Astrocyte (in vitro differentiated cells and primary cell): ENCODE data around the gene MUC4. TPM values are rescaled to one million over a fixed set of nuclear protein-coding genes. Genes with fewer than 3 reads are reported as not detected.
"Not testable (repeated sequence)": the region's sequence is repeated elsewhere in the genome, so short reads cannot be mapped to it uniquely, and the experiment has no call there.

Source experiments
- DNase-seq: peaks from one replicate; pipeline ENCODE4 v3.0.0-alpha.2; 2010; ENCODE audit warnings: low read depth
- FAIRE-seq: peaks from 2 replicates; lab custom pipeline; 2011; peaks lifted over from hg19 to GRCh38; lab: Jason Lieb, UNC
- H2AFZ ChIP-seq: 2 replicates; pipeline ENCODE4 v1.6.0; 2012; ENCODE audit warnings: low read depth, low read length, inconsistent platforms
- H3K27ac ChIP-seq: 2 replicates; pipeline ENCODE4 v1.5.1; 2011; ENCODE audit warnings: low read depth, low read length, inconsistent platforms
- H3K27me3 ChIP-seq: 2 replicates; pipeline ENCODE4 v1.6.0; 2011; ENCODE audit warnings: low read length, inconsistent platforms; ENCODE audit not compliant: insufficient read depth
- H3K36me3 ChIP-seq: 2 replicates; pipeline ENCODE4 v1.5.1; 2011; ENCODE audit warnings: low read length, inconsistent platforms; ENCODE audit not compliant: insufficient read depth
- H3K4me1 ChIP-seq: 2 replicates; pipeline ENCODE4 v1.5.1; 2011; ENCODE audit warnings: low read length, inconsistent platforms; ENCODE audit not compliant: insufficient read depth
- H3K4me2 ChIP-seq: 2 replicates; pipeline ENCODE4 v1.6.0; 2012; ENCODE audit warnings: low read length, inconsistent platforms
- H3K4me3 ChIP-seq: 2 replicates; pipeline ENCODE4 v1.5.1; 2011; ENCODE audit warnings: low read depth, mild to moderate bottlenecking, low read length, inconsistent platforms; ENCODE audit not compliant: insufficient read depth
- H3K79me2 ChIP-seq: 2 replicates; pipeline ENCODE4 v1.6.0; 2012; ENCODE audit warnings: mild to moderate bottlenecking, low read length, inconsistent platforms; ENCODE audit not compliant: insufficient read depth
- H3K9ac ChIP-seq: 2 replicates; pipeline ENCODE4 v1.6.0; 2012; ENCODE audit warnings: mild to moderate bottlenecking, low read length, inconsistent platforms
- H3K9me3 ChIP-seq: 2 replicates; pipeline ENCODE4 v1.5.1; 2012; ENCODE audit warnings: low read depth, mild to moderate bottlenecking, low read length, inconsistent platforms; ENCODE audit not compliant: insufficient read depth
- H4K20me1 ChIP-seq: 2 replicates; pipeline ENCODE4 v1.6.0; 2012; ENCODE audit warnings: low read length, inconsistent platforms; ENCODE audit not compliant: insufficient read depth
- H3K27ac Mint-ChIP-seq: one replicate; pipeline ENCODE4 v1.8.0; 2021; ENCODE audit warnings: mild to moderate bottlenecking, mixed read lengths; ENCODE audit not compliant: unreplicated experiment
- H3K27me3 Mint-ChIP-seq: one replicate; pipeline ENCODE4 v1.8.0; 2021; ENCODE audit warnings: low read depth, mixed read lengths; ENCODE audit not compliant: unreplicated experiment
- H3K36me3 Mint-ChIP-seq: one replicate; pipeline ENCODE4 v1.8.0; 2021; ENCODE audit warnings: low read depth, mixed read lengths; ENCODE audit not compliant: unreplicated experiment
- H3K4me1 Mint-ChIP-seq: one replicate; pipeline ENCODE4 v1.8.0; 2021; ENCODE audit warnings: low read depth, mixed read lengths; ENCODE audit not compliant: unreplicated experiment
- H3K4me3 Mint-ChIP-seq: one replicate; pipeline ENCODE4 v1.8.0; 2021; ENCODE audit warnings: mild to moderate bottlenecking, moderate library complexity, mixed read lengths; ENCODE audit not compliant: unreplicated experiment
- H3K9me3 Mint-ChIP-seq: one replicate; pipeline ENCODE4 v1.8.0; 2021; ENCODE audit warnings: mild to moderate bottlenecking, mixed read lengths; ENCODE audit not compliant: unreplicated experiment
- CTCF ChIP-seq: IDR thresholded peaks from 2 replicates; pipeline ENCODE4 v1.5.1; 2011; ENCODE audit warnings: low read depth, mild to moderate bottlenecking, inconsistent platforms, low read length, moderate library complexity; ENCODE audit not compliant: insufficient read depth
- EZH2 ChIP-seq: IDR thresholded peaks from 2 replicates; pipeline ENCODE4 v1.6.1; 2012; ENCODE audit warnings: mild to moderate bottlenecking, low read length, inconsistent platforms; ENCODE audit not compliant: insufficient read depth
- total RNA-seq: library from RNA; stranded (reverse); gene quantifications from 2 replicates; pipeline ENCODE4 v1.2.1, GENCODE V29; 2021

Gene MUC4
- total RNA-seq, 1 donor from 2014 or later: 0.05 TPM

DNA sequence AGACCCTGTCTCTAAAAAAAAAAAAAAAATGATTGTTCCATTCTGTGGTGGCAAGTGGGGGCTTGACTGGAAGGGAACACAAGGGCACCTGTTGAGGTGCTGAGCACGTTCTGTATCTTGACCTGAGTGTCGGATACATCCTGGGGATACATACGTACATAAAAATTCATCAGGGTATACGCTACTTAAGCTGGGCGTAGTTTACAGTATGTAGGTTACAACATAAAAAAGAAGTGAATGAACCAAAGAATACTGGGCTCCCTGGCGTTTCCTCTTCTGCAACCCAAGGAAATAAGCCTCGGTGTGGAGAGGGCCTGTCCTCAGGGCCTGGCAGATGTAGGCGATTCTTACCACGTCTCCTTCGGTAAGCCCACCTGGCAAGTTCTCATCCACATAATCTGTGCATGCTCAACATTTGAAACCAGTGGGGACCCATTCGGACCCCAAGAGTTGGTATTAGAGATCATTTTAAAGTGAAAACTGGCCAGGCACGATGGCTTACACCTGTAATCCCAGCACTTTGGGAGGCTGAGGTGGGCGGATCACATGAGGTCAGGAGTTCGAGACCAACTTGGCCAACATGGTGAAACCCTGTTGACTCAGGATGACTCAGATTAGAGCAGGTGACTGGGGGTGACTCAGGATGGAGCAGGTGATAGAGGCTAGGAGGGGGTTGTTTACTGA is 96.0 kb downstream of the MUC4 start:
- no peaks in the 10 kb centered on the region for H3K4me1 ChIP-seq
- no peak overlapping the region for H3K9ac ChIP-seq
- H3K27me3 ChIP-seq: peaks cover 14% of the 10 kb centered on the region
- no peaks in the 10 kb centered on the region for H3K36me3 ChIP-seq
- no peak overlapping the region for H3K27ac Mint-ChIP-seq
- no peak overlapping the region for H2AFZ ChIP-seq
- no peaks in the 10 kb centered on the region for H3K4me1 Mint-ChIP-seq
- TF ChIP-seq CTCF (no peak), EZH2 (no peak)
- no peaks in the 10 kb centered on the region for H4K20me1 ChIP-seq
- no peaks in the 10 kb centered on the region for H3K79me2 ChIP-seq
- DNase-seq (no peak), FAIRE-seq (no peak)
- H3K9me3 Mint-ChIP-seq: peaks cover 3% of the 10 kb centered on the region
- no peak overlapping the region for H3K4me2 ChIP-seq
- H3K9me3 ChIP-seq: no peaks in the 10 kb centered on the region
- H3K27ac ChIP-seq: no peak overlapping the region
- no peak overlapping the region for H3K4me3 ChIP-seq
- no peak overlapping the region for H3K4me3 Mint-ChIP-seq
- H3K36me3 Mint-ChIP-seq: peaks cover 5% of the 10 kb centered on the region
- peaks cover 11% of the 10 kb centered on the region for H3K27me3 Mint-ChIP-seq

- Histone ChIP-seq H3K79me2 (no peaks in the 10 kb centered on the region), H3K36me3 (no peaks in the 10 kb centered on the region), H3K9ac (no peak overlapping the region), H3K9me3 (no peaks in the 10 kb centered on the region), H3K27me3 (peaks cover 14% of the 10 kb centered on the region), H3K27ac (no peak overlapping the region), H2AFZ (no peak overlapping the region), H3K4me1 (no peaks in the 10 kb centered on the region), H3K4me2 (no peak overlapping the region), H3K4me3 (no peak overlapping the region), H4K20me1 (no peaks in the 10 kb centered on the region)
- Mint-ChIP-seq H3K4me3 (no peak overlapping the region), H3K9me3 (peaks cover 3% of the 10 kb centered on the region), H3K27me3 (peaks cover 13% of the 10 kb centered on the region), H3K27ac (no peak overlapping the region), H3K4me1 (no peaks in the 10 kb centered on the region), H3K36me3 (peaks cover 5% of the 10 kb centered on the region)
- DNase-seq (no peak), FAIRE-seq (no peak)
- no peak for TF ChIP-seq CTCF
- no peak for TF ChIP-seq EZH2
Measured at GRCh38 chr3:195715134-195715533, 96.6 kb downstream of the MUC4 start.

GRCh38 chr3:195714380-195715011 is 97.2 kb downstream of the MUC4 start:
- Mint-ChIP-seq H3K36me3 (peaks cover 5% of the 10 kb centered on the region), H3K27ac (no peak overlapping the region), H3K9me3 (peaks cover 3% of the 10 kb centered on the region), H3K4me3 (no peak overlapping the region), H3K27me3 (peaks cover 14% of the 10 kb centered on the region), H3K4me1 (no peaks in the 10 kb centered on the region)
- no peaks in the 10 kb centered on the region for H3K79me2 ChIP-seq
- DNase-seq: no peak
- H3K36me3 ChIP-seq: no peaks in the 10 kb centered on the region
- no peak overlapping the region for H2AFZ ChIP-seq
- no peaks in the 10 kb centered on the region for H3K4me1 ChIP-seq
- no peak for TF ChIP-seq CTCF
- TF ChIP-seq EZH2: no peak
- H3K9ac ChIP-seq: no peak overlapping the region
- no peaks in the 10 kb centered on the region for H3K9me3 ChIP-seq
- FAIRE-seq: no peak
- no peak overlapping the region for H3K27ac ChIP-seq
- no peaks in the 10 kb centered on the region for H4K20me1 ChIP-seq
- no peak overlapping the region for H3K4me3 ChIP-seq
- peaks cover 14% of the 10 kb centered on the region for H3K27me3 ChIP-seq
- no peak overlapping the region for H3K4me2 ChIP-seq

DNA sequence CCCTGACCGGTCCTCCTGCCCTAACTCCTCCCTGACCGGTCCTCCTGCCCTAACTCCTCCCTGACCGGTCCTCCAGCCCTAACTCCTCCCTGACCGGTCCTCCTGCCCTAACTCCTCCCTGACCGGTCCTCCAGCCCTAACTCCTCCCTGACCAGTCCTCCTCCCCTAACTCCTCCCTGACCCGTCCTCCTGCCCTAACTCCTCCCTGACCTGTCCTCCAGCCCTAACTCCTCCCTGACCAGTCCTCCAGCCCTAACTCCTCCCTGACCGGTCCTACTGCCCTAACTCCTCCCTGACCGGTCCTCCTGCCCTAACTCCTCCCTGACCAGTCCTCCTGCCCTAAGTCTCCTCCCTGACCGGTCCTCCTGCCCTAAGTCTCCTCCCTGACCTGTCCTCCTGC is 98.6 kb downstream of the MUC4 start:
- not testable (repeated sequence) for H3K4me1 Mint-ChIP-seq, H3K4me3 Mint-ChIP-seq, H3K27ac Mint-ChIP-seq, H3K79me2 ChIP-seq, H3K9ac ChIP-seq, H3K4me1 ChIP-seq, H4K20me1 ChIP-seq, H3K27ac ChIP-seq, DNase-seq, H2AFZ ChIP-seq, H3K36me3 ChIP-seq, H3K36me3 Mint-ChIP-seq, H3K9me3 ChIP-seq, FAIRE-seq, H3K4me3 ChIP-seq, H3K27me3 ChIP-seq, H3K4me2 ChIP-seq, H3K9me3 Mint-ChIP-seq
- H3K27me3 Mint-ChIP-seq: peaks cover 14% of the 10 kb centered on the region
